HUES6 (cell line): ENCODE measurements around the gene PRTN3.
"Not testable (repeated sequence)": the region's sequence is repeated elsewhere in the genome, so short reads cannot be mapped to it uniquely, and the experiment has no call there.

Experiments
- H3K27ac ChIP-seq: 2 replicates; pipeline ENCODE4 v1.7.0; 2013; ENCODE audit warnings: low read depth, mild to moderate bottlenecking, low read length, inconsistent platforms
- H3K27me3 ChIP-seq: 2 replicates; pipeline ENCODE4 v1.6.1; 2013; ENCODE audit warnings: low read length; ENCODE audit not compliant: control insufficient read depth, insufficient read depth
- H3K36me3 ChIP-seq: 2 replicates; pipeline ENCODE4 v1.6.1; 2013; ENCODE audit warnings: low read length; ENCODE audit not compliant: control insufficient read depth, insufficient read depth
- H3K4me1 ChIP-seq: 2 replicates; pipeline ENCODE4 v1.6.1; 2013; ENCODE audit warnings: low read length; ENCODE audit not compliant: control insufficient read depth, insufficient read depth
- H3K4me3 ChIP-seq: 2 replicates; pipeline ENCODE4 v1.5.1; 2013; ENCODE audit warnings: low read depth, low read length
- H3K9ac ChIP-seq: one replicate; pipeline ENCODE4 v1.6.1; 2013; ENCODE audit warnings: mild to moderate bottlenecking, low read length
- H3K9me3 ChIP-seq: 2 replicates; pipeline ENCODE4 v1.6.1; 2013; ENCODE audit warnings: low read depth, low read length; ENCODE audit not compliant: control insufficient read depth, insufficient read depth

PRTN3 gene

GRCh38 chr19:843180-843835 lies 2.5 kb downstream of the PRTN3 start:
- no peaks in the 10 kb centered on the region for H3K36me3 ChIP-seq
- peak overlapping the region; percentile 55 for H3K4me3 ChIP-seq
- peaks cover 34% of the 10 kb centered on the region for H3K27me3 ChIP-seq
- H3K27ac ChIP-seq = no peak overlapping the region
- H3K9ac ChIP-seq = no peak overlapping the region
- no peaks in the 10 kb centered on the region for H3K4me1 ChIP-seq
- no peaks in the 10 kb centered on the region for H3K9me3 ChIP-seq

GRCh38 chr19:843836-844545 lies 3.2 kb downstream of the PRTN3 start:
- H3K9ac ChIP-seq = no peak overlapping the region
- H3K9me3 ChIP-seq = no peaks in the 10 kb centered on the region
- H3K27ac ChIP-seq = no peak overlapping the region
- H3K36me3 ChIP-seq = no peaks in the 10 kb centered on the region
- peak overlapping the region; percentile 55 for H3K4me3 ChIP-seq
- H3K27me3 ChIP-seq = peaks cover 34% of the 10 kb centered on the region
- no peaks in the 10 kb centered on the region for H3K4me1 ChIP-seq

- H3K27me3 ChIP-seq = peaks cover 34% of the 10 kb centered on the region
- no peaks in the 10 kb centered on the region for H3K36me3 ChIP-seq
- no peak overlapping the region for H3K4me3 ChIP-seq
- H3K27ac ChIP-seq = no peak overlapping the region
- H3K9me3 ChIP-seq = no peaks in the 10 kb centered on the region
- no peaks in the 10 kb centered on the region for H3K4me1 ChIP-seq
- H3K9ac ChIP-seq = no peak overlapping the region
Measured at GRCh38 chr19:844546-844971, 3.8 kb downstream of the PRTN3 start.

GRCh38 chr19:845707-846521 lies 5.1 kb downstream of the PRTN3 start:
- Histone ChIP-seq H3K4me3 (no peak overlapping the region), H3K4me1 (peaks cover 4% of the 10 kb centered on the region; the same call in 1 of the 2 replicates), H3K9me3 (no peaks in the 10 kb centered on the region), H3K9ac (no peak overlapping the region), H3K27ac (no peak overlapping the region), H3K27me3 (peaks cover 34% of the 10 kb centered on the region), H3K36me3 (no peaks in the 10 kb centered on the region)

- peaks cover 22% of the 10 kb centered on the region for H3K27me3 ChIP-seq
- H3K9ac ChIP-seq = no peak overlapping the region
- H3K27ac ChIP-seq = no peak overlapping the region
- H3K4me1 ChIP-seq = peaks cover 4% of the 10 kb centered on the region; the same call in 1 of the 2 replicates
- no peak overlapping the region for H3K4me3 ChIP-seq
- no peaks in the 10 kb centered on the region for H3K9me3 ChIP-seq
- no peaks in the 10 kb centered on the region for H3K36me3 ChIP-seq
Measured at GRCh38 chr19:848386-848921, 7.7 kb downstream of the PRTN3 start.

GRCh38 chr19:849195-849594 lies 8.4 kb downstream of the PRTN3 start:
- H3K4me3 ChIP-seq, H3K27ac ChIP-seq, H3K9me3 ChIP-seq, H3K9ac ChIP-seq, H3K36me3 ChIP-seq, H3K4me1 ChIP-seq: not testable (repeated sequence)
- peaks cover 16% of the 10 kb centered on the region for H3K27me3 ChIP-seq

GRCh38 chr19:850221-850978 lies 9.6 kb downstream of the PRTN3 start:
- Histone ChIP-seq H3K4me1 (peaks cover 4% of the 10 kb centered on the region; the same call in 1 of the 2 replicates), H3K27ac (no peak overlapping the region), H3K4me3 (no peak overlapping the region), H3K9me3 (no peaks in the 10 kb centered on the region), H3K36me3 (no peaks in the 10 kb centered on the region), H3K27me3 (peaks cover 8% of the 10 kb centered on the region; the same call in 1 of the 2 replicates), H3K9ac (no peak overlapping the region)

GRCh38 chr19:850979-851335 lies 10.2 kb downstream of the PRTN3 start:
- H3K27ac ChIP-seq = no peak overlapping the region
- H3K9me3 ChIP-seq = no peaks in the 10 kb centered on the region
- no peak overlapping the region for H3K4me3 ChIP-seq
- peaks cover 2% of the 10 kb centered on the region; the same call in 1 of the 2 replicates for H3K27me3 ChIP-seq
- no peaks in the 10 kb centered on the region for H3K36me3 ChIP-seq
- H3K4me1 ChIP-seq = peaks cover 4% of the 10 kb centered on the region; the same call in 1 of the 2 replicates
- H3K9ac ChIP-seq = no peak overlapping the region

- H3K27ac ChIP-seq = no peak within 1 kb of the TSS
- no peaks in the 10 kb centered on the region for H3K36me3 ChIP-seq
- no peaks in the 10 kb centered on the region for H3K9me3 ChIP-seq
- H3K9ac ChIP-seq = no peak within 1 kb of the TSS
- H3K27me3 ChIP-seq = no peaks in the 10 kb centered on the region
- no peak within 1 kb of the TSS for H3K4me3 ChIP-seq
- peaks cover 4% of the 10 kb centered on the region; the same call in 1 of the 2 replicates for H3K4me1 ChIP-seq
Measured at GRCh38 chr19:852136-853013, 11.6 kb downstream of the PRTN3 start, which contains the start of gene ELANE. ELANE (plus strand) TSS chr19:852303; CDS start chr19:852329, 26 bp downstream.
